VCaP (cell line): ENCODE results near the gene PDE8B.
A peak's percentile ranks its signal among the peaks of the same experiment; 100 is the strongest.

Source experiments
- H3K27ac ChIP-seq: fragments of 450-650 bp; 2 replicates; pipeline ENCODE4 v1.5.1; 2017
- TF ChIP-seq, protein P1 (sequence below): fragments of 450-650 bp; conservative IDR thresholded peaks from 2 replicates; pipeline ENCODE4 v1.5.1; 2017; ENCODE audit warnings: mild to moderate bottlenecking, moderate library complexity

Gene PDE8B

DNA sequence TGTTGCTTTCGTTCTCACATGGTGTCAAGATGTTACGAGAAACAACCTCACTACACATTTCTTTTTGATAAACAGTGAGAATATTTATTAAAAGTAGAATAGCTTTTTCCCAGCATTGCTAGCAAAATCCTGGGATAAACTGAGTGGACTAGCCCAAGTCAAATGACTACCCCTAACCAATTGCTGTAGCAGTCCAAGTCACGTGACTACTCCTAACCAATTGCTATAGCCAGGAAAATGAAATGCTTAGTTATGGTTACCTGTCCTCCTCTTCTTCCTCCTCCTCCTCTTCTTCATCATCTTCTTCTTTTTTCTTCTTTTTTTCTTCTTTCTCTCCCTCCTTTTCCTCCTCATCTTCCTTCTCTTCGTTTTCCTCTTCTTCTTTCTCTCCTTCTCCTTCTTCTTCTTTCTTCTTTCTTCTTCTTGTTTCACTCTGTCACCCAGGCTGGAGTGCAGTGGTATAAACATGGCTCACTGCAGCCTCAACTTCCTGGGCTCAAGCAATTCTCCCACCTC lies 85.4 kb downstream of the PDE8B start:
- TF ChIP-seq, protein P1, sequence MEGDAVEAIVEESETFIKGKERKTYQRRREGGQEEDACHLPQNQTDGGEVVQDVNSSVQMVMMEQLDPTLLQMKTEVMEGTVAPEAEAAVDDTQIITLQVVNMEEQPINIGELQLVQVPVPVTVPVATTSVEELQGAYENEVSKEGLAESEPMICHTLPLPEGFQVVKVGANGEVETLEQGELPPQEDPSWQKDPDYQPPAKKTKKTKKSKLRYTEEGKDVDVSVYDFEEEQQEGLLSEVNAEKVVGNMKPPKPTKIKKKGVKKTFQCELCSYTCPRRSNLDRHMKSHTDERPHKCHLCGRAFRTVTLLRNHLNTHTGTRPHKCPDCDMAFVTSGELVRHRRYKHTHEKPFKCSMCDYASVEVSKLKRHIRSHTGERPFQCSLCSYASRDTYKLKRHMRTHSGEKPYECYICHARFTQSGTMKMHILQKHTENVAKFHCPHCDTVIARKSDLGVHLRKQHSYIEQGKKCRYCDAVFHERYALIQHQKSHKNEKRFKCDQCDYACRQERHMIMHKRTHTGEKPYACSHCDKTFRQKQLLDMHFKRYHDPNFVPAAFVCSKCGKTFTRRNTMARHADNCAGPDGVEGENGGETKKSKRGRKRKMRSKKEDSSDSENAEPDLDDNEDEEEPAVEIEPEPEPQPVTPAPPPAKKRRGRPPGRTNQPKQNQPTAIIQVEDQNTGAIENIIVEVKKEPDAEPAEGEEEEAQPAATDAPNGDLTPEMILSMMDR: no peak
- no peak overlapping the region for H3K27ac ChIP-seq

DNA sequence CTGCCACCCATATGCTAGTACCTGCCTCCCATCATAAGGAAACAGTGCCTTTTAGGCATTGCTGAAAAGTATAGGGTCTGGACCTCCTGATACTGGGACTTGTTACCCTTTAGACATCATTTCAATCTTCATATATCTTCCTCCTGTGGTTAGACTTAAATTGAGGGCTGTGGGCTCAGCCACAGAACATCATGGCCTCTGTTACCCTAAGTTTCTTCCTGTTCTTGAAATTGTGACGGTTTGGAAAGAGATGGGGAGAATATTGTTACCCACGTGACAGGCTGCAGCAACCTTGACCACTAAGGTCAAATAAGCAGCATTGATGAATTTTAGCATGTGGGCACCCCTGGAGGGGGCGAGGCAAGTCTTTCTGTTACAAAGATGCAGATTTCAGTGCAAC lies 87.7 kb downstream of the PDE8B start:
- no peak overlapping the region for H3K27ac ChIP-seq
- TF ChIP-seq, protein P1: no peak

DNA sequence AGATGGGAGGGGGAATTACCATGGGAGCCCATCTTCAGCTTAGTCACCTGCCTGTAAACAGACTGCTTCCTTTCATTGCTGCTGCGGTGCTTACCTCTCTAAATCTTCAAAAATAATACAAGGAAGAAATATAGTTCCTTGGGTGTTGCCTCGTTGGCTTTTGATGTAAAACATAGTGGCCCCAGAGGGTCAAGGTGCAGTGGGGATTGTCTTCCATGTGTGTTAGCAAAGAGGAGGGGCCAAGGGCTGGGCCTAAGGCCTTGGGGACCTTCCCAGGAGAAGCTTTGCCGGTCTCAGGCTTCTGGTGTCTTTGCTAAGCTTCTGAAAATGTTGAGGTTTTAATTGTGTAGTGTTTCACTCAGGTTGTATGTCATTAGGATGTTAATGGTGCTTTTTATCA lies 90.0 kb downstream of the PDE8B start:
- H3K27ac ChIP-seq: peak overlapping the region; percentile 64; the same call in 1 of the 2 replicates

DNA sequence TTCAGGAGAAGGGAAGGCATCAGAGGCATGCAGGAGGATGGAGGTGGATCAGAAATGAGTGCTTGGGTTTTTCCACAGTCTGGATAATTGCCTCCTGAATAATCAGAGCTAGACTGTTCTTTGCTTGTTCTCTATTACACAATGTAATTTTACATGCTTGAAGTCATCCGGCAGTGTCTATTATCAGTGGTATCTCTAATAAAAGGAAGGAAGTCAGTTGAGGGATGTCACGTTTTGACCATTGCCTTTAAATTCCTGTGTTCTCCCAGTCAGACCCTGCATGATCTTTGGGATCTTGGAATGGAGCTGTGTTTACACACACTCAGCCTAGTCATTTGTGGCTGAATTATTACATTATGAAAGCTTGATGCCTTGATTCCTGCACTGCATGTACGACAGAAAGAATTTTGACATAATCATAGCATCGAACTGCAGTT lies 91.0 kb downstream of the PDE8B start:
- TF ChIP-seq, protein P1: no peak
- H3K27ac ChIP-seq: peak overlapping the region; percentile 64

More for the DNA sequence above, 90.0 kb downstream of the PDE8B start:
- TF ChIP-seq, protein P1: no peak

DNA sequence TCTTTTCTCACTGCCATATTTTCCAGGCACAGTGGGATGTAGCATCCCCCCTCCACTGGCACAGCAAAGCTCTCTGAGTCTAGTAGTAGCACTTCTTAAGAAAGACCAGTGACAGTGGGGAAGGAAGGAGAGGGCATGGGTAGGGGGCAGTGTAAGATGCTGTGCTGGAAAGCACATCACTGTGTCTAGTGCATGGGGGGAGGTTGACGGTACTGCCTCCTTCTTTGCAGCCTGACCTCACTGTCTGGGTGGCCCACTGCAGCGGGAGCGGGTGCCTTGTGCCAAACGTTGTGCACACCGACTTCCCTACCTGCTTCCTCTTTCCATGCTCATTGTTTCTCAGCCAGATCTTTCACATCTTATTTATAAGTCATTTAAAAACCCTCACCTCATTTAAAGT lies 91.8 kb downstream of the PDE8B start:
- H3K27ac ChIP-seq: peak overlapping the region; percentile 64
- TF ChIP-seq, protein P1: no peak

DNA sequence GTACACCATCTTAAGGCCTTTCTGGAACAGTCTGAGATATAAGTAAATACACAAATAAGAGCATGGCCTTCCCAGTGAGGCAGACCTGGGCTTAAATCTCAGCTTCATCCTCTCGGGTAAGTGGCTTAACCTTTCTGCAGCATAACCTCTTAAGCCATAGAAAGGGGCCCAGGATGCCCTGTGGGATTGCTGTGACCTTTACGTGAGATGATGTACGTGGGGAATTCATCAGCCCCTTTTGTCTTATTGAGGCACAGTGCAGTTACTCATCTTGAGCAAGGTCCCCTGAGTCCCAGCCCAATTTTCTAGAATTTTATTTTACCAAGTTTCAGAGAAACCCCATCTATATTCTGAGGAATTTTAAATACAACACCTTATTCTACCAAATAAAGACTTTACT lies 92.2 kb downstream of the PDE8B start:
- TF ChIP-seq, protein P1: no peak
- H3K27ac ChIP-seq: peak overlapping the region; percentile 64

DNA sequence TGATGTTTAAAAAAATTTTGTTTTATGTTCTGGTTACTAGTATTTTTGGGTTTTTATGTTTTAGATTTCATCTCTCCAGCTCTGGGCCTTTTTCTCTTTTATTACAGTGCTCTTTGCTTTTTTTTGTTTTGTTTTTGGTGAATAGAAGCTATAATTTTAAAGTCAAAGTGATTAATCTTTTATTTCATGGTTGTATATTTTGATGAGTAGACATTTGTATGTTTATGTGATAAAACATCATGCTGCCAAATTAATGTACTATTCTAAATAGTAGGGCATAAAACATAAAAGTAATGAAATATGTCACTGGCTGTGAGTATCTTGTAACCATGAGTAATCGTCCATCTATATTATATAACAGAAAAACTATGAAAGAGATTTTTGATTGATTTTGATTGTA lies 93.9 kb downstream of the PDE8B start:
- TF ChIP-seq, protein P1: no peak
- no peak overlapping the region for H3K27ac ChIP-seq
